B cell (primary cell): ENCODE results near the gene AMOTL1. TPM values are rescaled to one million over a fixed set of nuclear protein-coding genes. Genes with fewer than 3 reads are reported as not detected.

Experiments used
- ATAC-seq: fragments of 200-7000 bp; cut with Tn5 transposase; one replicate; pipeline ENCODE4 v1.10.0; 2021; ENCODE audit warnings: low read depth, mild to moderate bottlenecking, moderate number of reproducible peaks, moderate library complexity
- CTCF ChIA-PET: fragments of 350-600 bp; sonication (Branson Sonifier 250); formaldehyde crosslinking; loops from one replicate; lab custom pipeline; 2021; ENCODE audit warnings: antibody characterized with exemption, inconsistent platforms; lab: Charles Lee
- POLR2A ChIA-PET: fragments of 350-600 bp; sonication (Branson Sonifier 250); formaldehyde crosslinking; loops from one replicate; lab custom pipeline; 2021; ENCODE audit warnings: antibody characterized with exemption; lab: Charles Lee
- DNase-seq: peaks from one replicate; pipeline ENCODE4 v3.0.0; 2013
- H2AFZ ChIP-seq: 2 replicates; pipeline ENCODE4 v1.6.1; 2012; ENCODE audit warnings: mild to moderate bottlenecking, low read depth, low read length; ENCODE audit not compliant: insufficient read depth, poor library complexity, severe bottlenecking
- H3K27ac ChIP-seq, 2 donors: 1 replicate in 1 of 2; 2 replicates in 1 of 2; pipeline ENCODE4 v1.5.1; 2012 to 2013; ENCODE audit warnings: low read length in 2 of 2, mild to moderate bottlenecking in 2 of 2, moderate library complexity in 1 of 2
- H3K27me3 ChIP-seq, 4 experiments: fragments of 200-600 bp in 1 of 4; sonication (generic) in 1 of 4; replicated peaks in 1 of 4; 1 replicate in 2 of 4; 2 replicates in 2 of 4; pipeline versions ENCODE4 v1.6.1 to v1.7.0; 2013 to 2016; ENCODE audit warnings: low read length in 3 of 4, mild to moderate bottlenecking in 2 of 4, mixed read lengths in 1 of 4, moderate library complexity in 1 of 4; ENCODE audit not compliant: insufficient read depth in 4 of 4, control insufficient read depth in 3 of 4; ENCODE audit errors: control extremely low read depth in 1 of 4
- H3K36me3 ChIP-seq, 2 experiments: replicated peaks in 1 of 2; 1 replicate in 1 of 2; 2 replicates in 1 of 2; pipeline versions ENCODE4 v1.6.1 to v1.7.1; 2013; ENCODE audit warnings: low read length in 1 of 2; ENCODE audit not compliant: insufficient read depth in 2 of 2, control insufficient read depth in 1 of 2; ENCODE audit errors: control extremely low read depth in 1 of 2, extremely low read depth in 1 of 2
- H3K4me1 ChIP-seq, 2 donors: fragments of 200-600 bp in 1 of 2; sonication (generic) in 1 of 2; 1 replicate in 1 of 2; 2 replicates in 1 of 2; pipeline versions ENCODE4 v1.5.1 to v1.6.1; 2013 to 2017; ENCODE audit warnings: low read length in 2 of 2; ENCODE audit not compliant: control insufficient read depth in 2 of 2, insufficient read depth in 2 of 2
- H3K4me2 ChIP-seq: replicated peaks from 2 replicates; pipeline ENCODE3; 2012; ENCODE audit warnings: mild to moderate bottlenecking, low read depth, low read length; ENCODE audit not compliant: poor library complexity, severe bottlenecking
- H3K4me3 ChIP-seq, 5 experiments: fragments of 200-600 bp in 1 of 5; sonication (generic) in 1 of 5; 1 replicate in 3 of 5; 2 replicates in 2 of 5; pipeline versions ENCODE4 v1.5.1 to v1.7.0; 2011 to 2016; ENCODE audit warnings: low read length in 4 of 5, mild to moderate bottlenecking in 4 of 5, low read depth in 2 of 5, control low read depth in 1 of 5, moderate library complexity in 1 of 5; ENCODE audit not compliant: insufficient read depth in 1 of 5; ENCODE audit errors: control extremely low read depth in 1 of 5, extremely low read depth in 1 of 5
- H3K79me2 ChIP-seq: fragments of 200-600 bp; sonication (generic); one replicate; pipeline ENCODE4 v1.6.0; 2016; ENCODE audit warnings: low read length; ENCODE audit not compliant: control insufficient read depth, insufficient read depth
- H3K9ac ChIP-seq: fragments of 200-600 bp; sonication (generic); 2 replicates; pipeline ENCODE4 v1.6.1; 2017; ENCODE audit warnings: mild to moderate bottlenecking, low read length, moderate library complexity
- H3K9me3 ChIP-seq, 3 donors: one replicate each; pipeline versions ENCODE4 v1.6.1 to v1.7.1; 2013; ENCODE audit warnings: low read length in 2 of 3; ENCODE audit not compliant: control insufficient read depth in 2 of 3, insufficient read depth in 1 of 3; ENCODE audit errors: control extremely low read depth in 1 of 3
- H4K20me1 ChIP-seq: 2 replicates; pipeline ENCODE4 v1.6.0; 2012; ENCODE audit warnings: mild to moderate bottlenecking, low read length; ENCODE audit not compliant: insufficient read depth, control insufficient read depth, poor library complexity, severe bottlenecking
- H3K27ac Mint-ChIP-seq: one replicate; pipeline ENCODE4 v1.8.0; 2021; ENCODE audit warnings: mixed read lengths
- H3K27me3 Mint-ChIP-seq: one replicate; pipeline ENCODE4 v1.8.0; 2021; ENCODE audit warnings: mixed read lengths
- H3K4me1 Mint-ChIP-seq: one replicate; pipeline ENCODE4 v1.8.0; 2021; ENCODE audit warnings: mixed read lengths
- H3K4me3 Mint-ChIP-seq: one replicate; pipeline ENCODE4 v1.8.0; 2021; ENCODE audit warnings: mixed read lengths
- H3K9me3 Mint-ChIP-seq: one replicate; pipeline ENCODE4 v1.8.0; 2022; ENCODE audit warnings: mixed read lengths; ENCODE audit not compliant: insufficient read depth
- EZH2 ChIP-seq: IDR thresholded peaks from 2 replicates; pipeline ENCODE4 v1.6.1; 2012; ENCODE audit warnings: borderline replicate concordance, low read depth, mild to moderate bottlenecking, moderate library complexity, low read length; ENCODE audit not compliant: insufficient read depth, poor library complexity, severe bottlenecking
- WGBS: methylation state at CpG from one replicate; pipeline ENCODE4 v1.1.5; 2013; ENCODE audit warnings: missing lambda C conversion rate; ENCODE audit not compliant: insufficient coverage; 5-methylcytosine and 5-hydroxymethylcytosine counted together
- intact Hi-C: fragments of 100-400 bp; cut with micrococcal nuclease; formaldehyde crosslinking; loops from one replicate; pipeline ENCODE4 v1.10.0; 2022
- polyA plus RNA-seq: library from polyadenylated mRNA; depleted of rRNA; stranded (reverse); fragments of >200 nt; gene quantifications from 2 replicates; pipeline ENCODE4 v1.2.3, GENCODE V29; 2012
- total RNA-seq, 2 donors: library from RNA; stranded (reverse); fragments of 120-200 nt in 1 of 2; gene quantifications; 1 replicate in 1 of 2; 2 replicates in 1 of 2; pipeline versions ENCODE4 v1.2.3 to v1.2.4, GENCODE V29; 2013 to 2022
- TF ChIP-seq, protein P1 (sequence below): fragments of 200-600 bp; IDR thresholded peaks from one replicate; pipeline ENCODE4 v1.8.0; 2022; ENCODE audit warnings: antibody characterized with exemption, mild to moderate bottlenecking

AMOTL1 gene
- total and polyA plus RNA-seq, 2 donors (not counting 1 experiment from before 2014, with no cell fraction given): 0.04 to 0.30 TPM

DNA sequence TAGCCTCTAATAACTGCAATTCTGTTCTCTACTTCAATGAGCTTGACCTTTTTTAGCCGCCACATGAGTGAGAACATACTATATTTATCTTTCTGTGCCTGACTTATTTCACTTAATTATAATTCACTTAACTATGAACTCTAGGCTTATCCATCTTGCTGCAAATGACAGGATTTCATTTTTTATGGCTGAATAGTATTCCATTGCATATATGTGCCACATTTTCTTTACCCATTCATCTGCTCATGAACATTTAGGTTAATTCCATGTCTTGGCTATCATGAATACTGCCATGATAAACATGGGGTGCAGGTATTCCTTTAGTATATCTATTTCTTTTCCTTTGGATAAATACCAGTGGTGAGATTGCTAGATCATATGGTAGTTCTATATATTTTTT lies 120.0 kb downstream of the AMOTL1 start:
- no peak overlapping the region for H3K27ac ChIP-seq
- CTCF ChIA-PET: interaction anchor here (1.4 kb wide), 1 partner anchor 10 kb away, joined by 4 read pairs; no protein-coding TSS in a partner anchor

DNA sequence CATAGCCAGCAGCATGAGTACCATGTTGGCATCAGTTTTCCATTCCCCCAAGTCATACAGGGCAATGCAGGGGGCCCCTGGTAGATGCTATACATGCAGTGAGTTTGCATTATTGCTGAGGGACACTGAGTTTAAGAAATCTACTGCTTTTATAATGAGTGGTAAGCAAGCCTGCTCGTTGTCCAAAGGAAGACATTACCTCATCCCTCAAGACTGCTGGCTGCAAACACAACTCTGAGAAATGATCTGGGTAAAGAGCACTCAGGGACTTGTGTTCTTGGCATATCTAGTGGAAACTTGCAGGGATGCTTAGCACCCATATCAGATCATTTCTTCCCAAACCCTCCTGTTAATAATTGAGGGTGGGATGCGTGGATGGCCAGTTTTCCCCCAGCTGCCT lies 127.3 kb downstream of the AMOTL1 start:
- CTCF ChIA-PET: interaction anchor here (0.7 kb wide), 1 partner anchor 453 kb away, joined by 5 read pairs; no protein-coding TSS in a partner anchor
- no peak for TF ChIP-seq EZH2
- TF ChIP-seq, protein P1, sequence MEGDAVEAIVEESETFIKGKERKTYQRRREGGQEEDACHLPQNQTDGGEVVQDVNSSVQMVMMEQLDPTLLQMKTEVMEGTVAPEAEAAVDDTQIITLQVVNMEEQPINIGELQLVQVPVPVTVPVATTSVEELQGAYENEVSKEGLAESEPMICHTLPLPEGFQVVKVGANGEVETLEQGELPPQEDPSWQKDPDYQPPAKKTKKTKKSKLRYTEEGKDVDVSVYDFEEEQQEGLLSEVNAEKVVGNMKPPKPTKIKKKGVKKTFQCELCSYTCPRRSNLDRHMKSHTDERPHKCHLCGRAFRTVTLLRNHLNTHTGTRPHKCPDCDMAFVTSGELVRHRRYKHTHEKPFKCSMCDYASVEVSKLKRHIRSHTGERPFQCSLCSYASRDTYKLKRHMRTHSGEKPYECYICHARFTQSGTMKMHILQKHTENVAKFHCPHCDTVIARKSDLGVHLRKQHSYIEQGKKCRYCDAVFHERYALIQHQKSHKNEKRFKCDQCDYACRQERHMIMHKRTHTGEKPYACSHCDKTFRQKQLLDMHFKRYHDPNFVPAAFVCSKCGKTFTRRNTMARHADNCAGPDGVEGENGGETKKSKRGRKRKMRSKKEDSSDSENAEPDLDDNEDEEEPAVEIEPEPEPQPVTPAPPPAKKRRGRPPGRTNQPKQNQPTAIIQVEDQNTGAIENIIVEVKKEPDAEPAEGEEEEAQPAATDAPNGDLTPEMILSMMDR: no peak
- intact Hi-C loops: loop anchor here (5.0 to 10.0 kb wide), 2 partner anchors 1001 to 1532 kb away; no protein-coding TSS in a partner anchor

More for the DNA sequence above, 120.0 kb downstream of the AMOTL1 start:
- H4K20me1 ChIP-seq: no peaks in the 10 kb centered on the region
- intact Hi-C loops: no loop called here
- no CpG with 5 or more reads among the region's 1 CpG for WGBS
- TF ChIP-seq EZH2: no peak
- TF ChIP-seq, protein P1: no peak
- no peaks in the 10 kb centered on the region for H3K79me2 ChIP-seq
- Mint-ChIP-seq H3K4me1 (peaks cover 8% of the 10 kb centered on the region), H3K4me3 (no peak overlapping the region), H3K27me3 (no peaks in the 10 kb centered on the region), H3K27ac (no peak overlapping the region), H3K9me3 (peaks cover 12% of the 10 kb centered on the region)
- H3K4me1 ChIP-seq: peaks cover 3 to 5% of the 10 kb centered on the region in 2 donors
- H3K4me3 ChIP-seq: no peak overlapping the region
- no peak for DNase-seq
- no peak for ATAC-seq
- H3K27me3 ChIP-seq: no peaks in the 10 kb centered on the region
- H3K9ac ChIP-seq: no peak overlapping the region
- H3K9me3 ChIP-seq: peaks cover 2 to 9% (median 3%) of the 10 kb centered on the region in 3 donors
- H3K36me3 ChIP-seq: no peaks in the 10 kb centered on the region
- no peak overlapping the region for H2AFZ ChIP-seq
- H3K4me2 ChIP-seq: no peak overlapping the region
- POLR2A ChIA-PET: no interaction called here

More for the DNA sequence above, 127.3 kb downstream of the AMOTL1 start:
- Mint-ChIP-seq H3K4me1 (no peaks in the 10 kb centered on the region), H3K27ac (no peak overlapping the region), H3K9me3 (peaks cover 12% of the 10 kb centered on the region), H3K4me3 (no peak overlapping the region), H3K27me3 (no peaks in the 10 kb centered on the region)
- POLR2A ChIA-PET: no interaction called here
- no CpG with 5 or more reads among the region's 2 CpGs for WGBS
- H3K27me3 ChIP-seq: no peaks in the 10 kb centered on the region
- no peak overlapping the region for H2AFZ ChIP-seq
- H3K4me3 ChIP-seq: no peak overlapping the region
- no peaks in the 10 kb centered on the region for H4K20me1 ChIP-seq
- no peak overlapping the region for H3K9ac ChIP-seq
- no peaks in the 10 kb centered on the region for H3K4me1 ChIP-seq
- no peaks in the 10 kb centered on the region for H3K79me2 ChIP-seq
- ATAC-seq (no peak), DNase-seq (no peak)
- no peak overlapping the region for H3K27ac ChIP-seq
- H3K4me2 ChIP-seq: no peak overlapping the region
- H3K9me3 ChIP-seq: peaks cover 3 to 18% (median 9%) of the 10 kb centered on the region in 3 donors
- H3K36me3 ChIP-seq: no peaks in the 10 kb centered on the region
